Middle frontal gyrus (tissue), 1 donor: ENCODE measurements around the gene TBL1XR1.

Experiments used
- DNase-seq: peaks from one replicate; pipeline ENCODE4 v3.0.0-alpha.2; 2015; ENCODE audit warnings: low spot score; ENCODE audit errors: extremely low spot score

Gene TBL1XR1

DNA sequence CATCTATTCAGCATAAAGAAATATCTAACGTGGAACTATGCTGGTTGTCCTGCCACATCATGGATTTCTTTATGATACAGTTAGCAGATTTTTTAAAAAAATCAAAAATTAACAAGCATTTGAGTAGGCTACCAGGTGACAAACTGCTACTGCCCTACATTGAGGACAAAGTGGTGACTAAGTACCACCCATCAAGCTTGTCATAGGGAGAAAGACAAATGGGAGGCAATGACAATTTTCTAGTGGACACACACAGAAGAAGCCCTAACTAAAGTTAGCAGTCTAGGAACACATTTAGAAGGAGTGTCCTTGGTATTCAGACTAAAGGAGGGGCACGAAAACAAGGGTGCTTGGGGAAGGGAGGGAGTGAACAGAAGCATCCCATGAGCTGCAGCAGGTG lies 131.2 kb downstream of the TBL1XR1 start:
- no peak for DNase-seq

DNA sequence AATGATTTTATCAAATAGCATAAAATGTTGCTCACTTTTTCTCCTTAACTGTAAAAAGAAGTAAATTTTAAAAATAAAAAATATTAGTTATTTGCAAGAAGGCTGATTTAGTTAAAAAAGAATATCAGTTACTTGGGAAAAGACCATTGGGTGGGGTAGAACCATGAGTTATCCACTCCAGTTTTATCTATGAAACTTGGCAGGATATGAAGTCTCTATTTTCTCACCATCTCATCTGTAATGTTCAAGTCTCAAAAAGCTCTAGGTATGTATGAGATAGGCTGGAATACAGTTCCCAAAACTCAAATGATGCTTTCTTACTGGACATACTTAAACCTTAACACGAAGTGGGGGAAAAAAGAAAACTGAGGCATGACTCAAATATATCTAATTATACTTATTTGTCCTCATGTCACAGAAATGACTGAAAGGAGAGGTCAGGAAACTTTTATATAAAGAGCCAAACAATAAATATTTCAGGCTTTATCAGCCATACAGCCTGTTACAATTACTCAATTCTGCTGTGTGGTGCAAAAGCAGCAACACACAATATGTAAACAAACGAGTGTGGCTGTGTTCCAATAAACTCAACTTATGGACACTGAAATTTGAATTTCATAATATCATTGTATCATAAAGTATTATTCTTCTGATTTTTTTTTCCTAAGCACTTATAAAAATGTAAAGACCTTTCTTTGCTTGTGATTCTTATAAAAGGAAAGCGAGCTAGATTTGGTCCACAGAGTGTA lies 131.8 kb downstream of the TBL1XR1 start:
- DNase-seq = no peak

- DNase-seq = no peak
These were observed 135.1 kb downstream of the TBL1XR1 start for GRCh38 chr3:177062052-177062732.

- no peak for DNase-seq
These were observed 135.9 kb downstream of the TBL1XR1 start for GRCh38 chr3:177061369-177061768.

- no peak for DNase-seq
These were observed 136.8 kb downstream of the TBL1XR1 start for GRCh38 chr3:177060492-177060891.

GRCh38 chr3:177058648-177059047 lies 138.6 kb downstream of the TBL1XR1 start:
- no peak for DNase-seq

DNA sequence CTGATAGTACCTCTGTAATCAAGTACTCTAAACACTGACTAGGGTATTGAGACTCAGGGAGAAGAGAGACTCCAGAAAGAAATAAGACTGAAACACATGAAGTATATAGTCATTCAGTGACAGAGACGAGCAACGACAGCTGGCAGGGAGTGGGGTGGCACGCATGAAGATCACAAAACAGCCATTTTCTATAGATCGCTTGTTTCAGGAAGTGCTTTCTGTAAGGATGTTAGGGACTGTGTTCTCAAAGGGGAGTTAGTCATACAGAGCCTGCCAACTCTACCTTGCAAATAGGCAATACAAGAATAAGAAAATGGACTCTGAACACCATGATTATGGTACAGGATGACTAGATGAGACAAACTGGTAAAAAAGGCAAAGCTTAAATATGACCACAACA lies 139.5 kb downstream of the TBL1XR1 start:
- DNase-seq = no peak

DNA sequence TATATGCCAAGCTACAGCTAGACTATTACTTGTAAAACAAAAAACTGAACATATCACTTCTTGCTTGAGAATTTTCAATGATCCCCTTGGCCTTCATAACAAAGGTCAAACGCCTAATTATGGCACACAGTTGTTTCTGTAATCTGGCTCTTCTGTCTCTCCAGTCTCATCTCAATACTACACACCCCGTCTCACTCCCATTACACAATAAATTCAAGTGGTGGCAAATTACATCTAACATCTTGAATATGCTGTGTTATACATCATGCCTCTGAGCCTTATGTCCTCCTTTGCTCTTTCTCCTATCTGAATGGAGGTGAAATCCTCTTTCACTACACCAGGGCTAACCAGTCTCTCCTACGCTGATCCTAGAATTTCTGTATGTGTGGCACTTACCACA lies 140.4 kb downstream of the TBL1XR1 start:
- DNase-seq = no peak

DNA sequence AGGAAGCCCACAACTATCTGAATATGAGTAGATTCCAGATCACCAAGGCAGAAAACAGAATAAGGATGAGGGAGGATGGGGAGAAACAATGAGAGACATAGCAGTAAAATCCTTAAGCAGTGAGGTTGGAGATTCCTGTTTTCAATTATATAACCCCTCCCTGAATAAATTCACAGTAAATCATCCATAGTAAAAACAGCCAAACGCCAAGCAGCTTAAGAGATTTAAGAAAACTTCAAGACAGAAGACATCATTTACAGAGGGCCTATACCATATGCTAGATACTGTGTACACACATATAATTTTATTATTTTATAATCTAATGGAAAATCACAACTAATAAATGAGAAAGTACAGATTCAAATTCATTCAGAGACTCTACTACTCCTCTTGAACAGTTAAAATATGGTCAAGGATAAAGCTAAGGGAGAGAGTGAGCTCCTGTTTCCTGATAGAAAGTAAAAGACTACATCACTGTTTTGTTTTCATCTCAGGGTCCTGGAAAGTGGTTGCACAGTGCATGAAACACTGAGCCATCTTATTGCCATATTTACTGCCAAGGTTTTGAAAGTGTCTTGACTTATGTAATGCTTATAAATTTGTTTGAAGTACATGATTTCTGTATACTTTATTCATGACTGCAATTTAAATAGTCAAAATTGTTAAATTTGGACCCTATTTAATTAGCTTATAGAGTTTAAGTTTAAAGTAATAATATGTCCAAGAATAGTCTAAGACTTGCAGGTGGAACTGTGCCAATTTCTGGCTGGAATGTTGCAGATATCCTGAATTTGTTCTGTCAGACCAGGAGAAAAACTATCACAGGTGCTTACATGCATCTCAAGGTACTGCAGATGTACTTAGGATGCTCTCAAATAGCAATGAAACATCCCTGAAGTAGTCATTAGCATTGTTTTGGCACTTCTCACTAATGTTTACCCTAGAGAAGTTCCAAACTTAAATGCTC lies 141.4 kb downstream of the TBL1XR1 start:
- no peak for DNase-seq

DNA sequence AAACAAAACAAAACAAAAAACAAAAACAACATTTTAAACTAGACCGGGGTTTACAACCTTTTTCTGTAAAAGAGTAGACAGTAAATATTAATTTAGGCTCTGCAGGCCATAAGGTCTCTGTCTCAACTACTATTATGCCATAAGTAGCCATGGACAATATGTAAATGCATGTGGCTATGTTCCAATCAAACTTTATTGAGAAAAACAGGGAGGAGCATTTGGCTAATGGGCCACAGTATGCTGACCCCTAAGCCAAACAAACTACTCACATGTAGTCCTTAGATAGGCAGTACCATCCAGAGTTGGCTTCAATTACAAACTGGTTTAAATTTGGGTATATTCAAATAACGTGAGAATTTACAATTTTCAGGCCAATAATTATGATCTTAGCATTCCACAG lies 144.2 kb downstream of the TBL1XR1 start:
- no peak for DNase-seq

GRCh38 chr3:177051411-177051810 lies 145.9 kb downstream of the TBL1XR1 start:
- DNase-seq = no peak

- DNase-seq = peak; percentile 36
These were observed 146.6 kb downstream of the TBL1XR1 start for GRCh38 chr3:177050501-177051237.

- DNase-seq = no peak
These were observed 151.5 kb downstream of the TBL1XR1 start for GRCh38 chr3:177045767-177046166.

- no peak for DNase-seq
These were observed 152.1 kb downstream of the TBL1XR1 start for GRCh38 chr3:177045222-177045621.

GRCh38 chr3:177041730-177042551 lies 155.3 kb downstream of the TBL1XR1 start:
- DNase-seq = no peak

DNA sequence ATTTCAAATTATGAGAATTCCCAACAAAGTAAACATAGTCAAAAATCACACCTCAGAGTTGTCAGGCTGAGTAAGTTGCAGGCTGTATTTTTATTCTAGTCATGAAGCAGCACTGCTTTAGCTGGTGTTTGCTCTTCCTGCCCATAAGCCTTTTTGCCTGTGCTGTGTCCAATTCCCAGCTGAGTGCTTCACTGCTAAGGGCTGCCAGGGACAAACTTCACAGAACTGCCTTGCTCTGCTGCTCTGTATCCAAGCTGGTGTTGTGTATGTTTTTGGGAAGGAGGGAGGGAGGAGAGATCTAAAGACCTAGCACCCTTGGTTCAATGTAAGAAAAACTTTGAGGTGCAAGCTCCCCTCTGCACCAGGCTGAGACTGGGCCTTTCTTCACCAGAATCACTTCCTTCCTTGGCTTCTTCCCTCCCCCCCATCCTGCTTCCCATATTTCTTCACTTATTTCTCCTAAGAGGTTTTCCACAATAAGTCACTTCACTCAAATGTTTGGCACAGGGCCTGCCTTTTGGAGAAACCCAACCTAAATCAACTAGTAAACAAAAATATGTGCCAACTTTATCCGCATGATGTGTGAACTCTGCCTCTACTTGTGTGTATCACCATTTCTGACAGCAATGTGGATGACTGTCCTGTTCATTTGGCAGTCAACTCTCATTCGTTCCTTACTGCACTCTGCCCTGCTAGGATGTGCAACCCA lies 156.1 kb downstream of the TBL1XR1 start:
- DNase-seq = no peak

DNA sequence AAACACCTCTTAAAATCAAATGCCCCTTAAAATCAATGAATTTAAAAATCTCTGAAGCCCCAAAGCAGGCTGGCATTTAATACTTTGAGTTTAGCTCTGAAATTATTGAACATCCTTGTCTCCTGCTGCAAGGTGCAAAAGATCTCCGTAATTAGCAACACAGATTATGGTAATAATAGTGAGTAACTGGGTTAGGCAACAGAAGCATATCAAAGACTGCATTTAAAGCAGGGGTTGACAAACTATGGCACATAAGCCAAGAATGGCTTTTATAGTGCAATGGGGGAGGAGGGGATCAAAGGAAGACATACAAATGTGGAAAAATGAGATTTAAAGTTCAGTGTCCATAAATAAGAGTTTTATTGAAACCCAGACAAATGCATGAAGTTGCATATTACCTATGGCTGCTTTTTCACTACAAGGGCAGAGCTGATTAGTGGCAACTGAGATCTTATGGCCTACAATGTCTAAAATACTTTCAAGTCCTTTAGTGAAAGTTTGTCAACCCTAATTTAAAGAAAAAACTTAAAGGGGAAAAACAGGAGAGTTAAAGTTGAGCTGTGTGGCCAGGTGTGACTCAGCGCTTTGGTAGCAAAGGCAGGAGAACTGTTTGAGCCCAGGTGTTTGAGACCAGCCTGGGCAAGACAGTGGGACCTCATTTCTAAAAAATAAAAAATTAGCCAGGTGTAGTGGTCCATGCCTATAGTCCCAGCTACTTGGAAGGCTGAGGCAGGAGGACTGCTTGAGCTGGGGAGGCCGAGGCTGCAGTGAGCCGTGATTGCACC lies 157.6 kb downstream of the TBL1XR1 start:
- DNase-seq = no peak

DNA sequence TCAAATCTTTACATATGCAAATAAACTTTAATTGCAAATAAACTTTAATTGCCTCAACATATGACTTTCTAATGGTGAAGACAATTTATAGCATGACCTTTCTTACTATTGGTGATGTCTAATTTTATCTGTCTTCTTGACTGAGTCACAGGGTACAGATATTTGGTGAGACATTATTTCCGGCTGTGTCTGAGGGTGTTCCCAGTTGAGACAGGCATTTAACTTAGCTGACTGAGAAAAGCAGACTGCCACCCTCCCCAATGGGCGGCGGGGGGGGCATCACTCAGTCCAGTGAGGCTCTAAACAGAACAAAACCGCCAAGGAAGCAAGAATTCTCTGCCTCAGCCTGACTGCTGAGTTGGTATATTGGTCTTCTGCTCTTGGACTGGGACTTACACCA lies 160.0 kb downstream of the TBL1XR1 start:
- no peak for DNase-seq

DNA sequence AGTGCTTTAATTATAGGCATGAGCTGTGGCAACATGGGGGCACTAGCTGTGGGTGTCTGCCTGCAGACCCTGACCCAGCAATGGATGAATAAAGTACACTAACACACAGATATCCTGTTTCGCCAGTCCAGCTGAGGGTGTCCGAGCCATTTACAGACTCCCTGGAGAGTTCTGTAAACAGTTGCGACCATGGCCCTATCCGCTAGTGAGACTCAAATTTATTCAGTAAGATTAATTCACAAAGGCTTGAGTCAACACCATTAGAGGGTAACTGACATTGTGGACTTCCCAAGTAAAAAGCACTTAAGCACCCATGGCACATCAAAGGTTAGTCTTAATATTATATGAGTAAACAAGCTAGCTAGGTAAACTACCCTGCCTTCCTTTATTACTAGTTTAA lies 161.6 kb downstream of the TBL1XR1 start:
- DNase-seq = no peak
